Kidney glomerular epithelial cell (primary cell): ENCODE data around the gene PUDP.

Experiments used
- DNase-seq: peaks from one replicate; lab custom pipeline; 2025; lab: John Stamatoyannopoulos, UW

Gene PUDP

GRCh38 chrX:7072856-7073255 is 75.1 kb downstream of the PUDP start:
- no peak for DNase-seq

GRCh38 chrX:7071390-7071789 is 76.6 kb downstream of the PUDP start:
- no peak for DNase-seq

- DNase-seq: no peak
These were observed 78.4 kb downstream of the PUDP start for GRCh38 chrX:7069556-7069955.

- DNase-seq: no peak
These were observed 79.0 kb downstream of the PUDP start for GRCh38 chrX:7068939-7069367.

- no peak for DNase-seq
These were observed 80.7 kb downstream of the PUDP start for GRCh38 chrX:7067256-7067655.

- no peak for DNase-seq
These were observed 82.5 kb downstream of the PUDP start for GRCh38 chrX:7065473-7065872.

GRCh38 chrX:7062903-7063302 is 85.0 kb downstream of the PUDP start:
- DNase-seq: no peak

GRCh38 chrX:7062276-7062675 is 85.7 kb downstream of the PUDP start:
- DNase-seq: no peak

GRCh38 chrX:7061429-7061828 is 86.5 kb downstream of the PUDP start:
- DNase-seq: no peak

- DNase-seq: no peak
These were observed 87.5 kb downstream of the PUDP start for GRCh38 chrX:7060444-7060843.

- no peak for DNase-seq
These were observed 88.1 kb downstream of the PUDP start for GRCh38 chrX:7059859-7060258.

GRCh38 chrX:7059214-7059838 is 88.6 kb downstream of the PUDP start:
- no peak for DNase-seq

GRCh38 chrX:7055386-7056137 is 92.4 kb downstream of the PUDP start:
- no peak for DNase-seq

- DNase-seq: no peak
These were observed 93.4 kb downstream of the PUDP start for GRCh38 chrX:7054219-7055216.

- DNase-seq: no peak
These were observed 95.4 kb downstream of the PUDP start for GRCh38 chrX:7052541-7052940.

- DNase-seq: no peak
These were observed 97.7 kb downstream of the PUDP start for GRCh38 chrX:7050271-7050670.

GRCh38 chrX:7047951-7048350 is 100.0 kb downstream of the PUDP start:
- DNase-seq: no peak

- no peak for DNase-seq
These were observed 102.6 kb downstream of the PUDP start for GRCh38 chrX:7045238-7045955.

GRCh38 chrX:7043796-7044433 is 104.0 kb downstream of the PUDP start:
- peak; percentile 1 for DNase-seq

- no peak for DNase-seq
These were observed 119.7 kb downstream of the PUDP start for GRCh38 chrX:7028246-7028645.

GRCh38 chrX:7027071-7027470 is 120.9 kb downstream of the PUDP start:
- DNase-seq: no peak
